NAMALWA (cell line): ENCODE data around the gene MCM9.

Experiments used
- DNase-seq: peaks from one replicate; pipeline ENCODE4 v3.0.0-alpha.2; 2015; ENCODE audit warnings: low spot score

The MCM9 gene

GRCh38 chr6:118932421-118932820 lies 2.5 kb downstream of the MCM9 start:
- DNase-seq, result no peak

GRCh38 chr6:118931436-118931835 lies 3.5 kb downstream of the MCM9 start:
- DNase-seq, result no peak

GRCh38 chr6:118930680-118931079 lies 4.3 kb downstream of the MCM9 start:
- DNase-seq, result no peak

- DNase-seq, result no peak
These were observed 11.9 kb downstream of the MCM9 start for GRCh38 chr6:118923035-118923434.

- no peak for DNase-seq
These were observed 13.9 kb downstream of the MCM9 start for GRCh38 chr6:118921084-118921483.

GRCh38 chr6:118918329-118918725 lies 16.6 kb downstream of the MCM9 start:
- DNase-seq, result no peak

- no peak for DNase-seq
These were observed 17.2 kb downstream of the MCM9 start for GRCh38 chr6:118917546-118918328.

- no peak for DNase-seq
These were observed 20.4 kb downstream of the MCM9 start for GRCh38 chr6:118914598-118914997.

GRCh38 chr6:118913161-118913560 lies 21.8 kb downstream of the MCM9 start:
- no peak for DNase-seq

- no peak for DNase-seq
These were observed 22.3 kb downstream of the MCM9 start for GRCh38 chr6:118912646-118913045.

GRCh38 chr6:118908441-118908840 lies 26.5 kb downstream of the MCM9 start:
- no peak for DNase-seq

GRCh38 chr6:118905851-118906250 lies 29.1 kb downstream of the MCM9 start:
- no peak for DNase-seq

GRCh38 chr6:118905084-118905483 lies 29.9 kb downstream of the MCM9 start:
- no peak for DNase-seq

GRCh38 chr6:118903691-118904090 lies 31.3 kb downstream of the MCM9 start:
- DNase-seq, result no peak

GRCh38 chr6:118903138-118903537 lies 31.8 kb downstream of the MCM9 start:
- DNase-seq, result no peak

GRCh38 chr6:118902726-118903125 lies 32.2 kb downstream of the MCM9 start:
- DNase-seq, result no peak

- no peak for DNase-seq
These were observed 35.0 kb downstream of the MCM9 start for GRCh38 chr6:118899948-118900347.

GRCh38 chr6:118897386-118897785 lies 37.6 kb downstream of the MCM9 start:
- DNase-seq, result no peak

GRCh38 chr6:118896339-118897136 lies 38.4 kb downstream of the MCM9 start:
- DNase-seq, result peak; percentile 74

- no peak for DNase-seq
These were observed 39.1 kb downstream of the MCM9 start for GRCh38 chr6:118895859-118896258.

GRCh38 chr6:118895261-118895560 lies 39.7 kb downstream of the MCM9 start:
- no peak for DNase-seq

GRCh38 chr6:118894425-118895260 lies 40.3 kb downstream of the MCM9 start:
- peak; percentile 81 for DNase-seq
